CD4-positive, alpha-beta T cell treated with Interleukin-15 for 1 hour (primary cell): Measurements from ENCODE around the gene RPS10.

Experiments
- DNase-seq: peaks from one replicate; pipeline ENCODE4 v3.0.0-alpha.2; 2020

The RPS10 gene

DNA sequence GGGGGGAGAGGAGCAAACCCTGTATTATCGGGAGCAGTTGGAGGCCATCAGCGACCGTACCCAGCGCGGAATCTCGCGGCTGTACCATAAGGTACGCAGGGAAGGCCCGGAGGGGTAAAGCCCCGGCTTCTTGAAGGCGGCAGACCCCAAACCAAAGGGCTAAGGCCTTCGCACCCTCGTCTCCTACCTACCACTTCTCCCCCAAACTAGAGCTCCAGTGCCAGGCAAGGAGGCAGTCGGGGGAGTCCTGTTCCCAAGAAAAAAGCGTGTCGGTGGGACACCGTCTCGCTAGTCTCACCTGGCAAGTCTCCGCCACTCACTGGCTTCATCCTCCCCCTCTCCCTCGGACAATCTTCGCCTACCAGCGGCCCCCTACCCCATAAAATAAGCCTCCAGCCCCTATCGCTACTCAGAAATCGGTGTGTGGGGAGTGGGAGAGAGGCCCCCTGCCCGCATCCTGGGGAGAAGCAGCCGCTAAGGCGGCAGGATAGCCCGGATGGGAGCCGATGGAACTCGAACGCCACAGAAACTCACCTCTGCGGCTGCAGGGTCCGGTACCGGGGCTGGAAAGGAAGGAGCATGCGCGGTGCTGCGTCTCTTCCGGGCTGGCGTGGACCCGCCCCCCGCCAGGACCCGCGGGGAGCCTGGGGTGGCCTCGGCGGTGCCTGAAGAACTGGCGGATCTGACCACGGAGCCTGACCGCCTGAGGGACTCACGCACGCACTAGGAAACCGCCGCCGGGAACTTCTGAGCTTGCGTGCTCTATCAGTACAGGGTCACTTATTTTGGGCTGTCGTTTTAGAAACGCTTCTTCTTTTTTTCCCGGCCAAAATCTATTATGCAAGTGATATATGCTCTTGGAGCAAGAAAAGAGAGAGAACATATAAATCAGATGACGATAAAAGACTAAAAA lies at the start of gene RPS10:
Gene RPS10 (minus strand): TSS at position 572 of the 913 bp plus-strand sequence. CDS start 848 bp downstream, outside the sequence.
- DNase-seq: peak; percentile 91

DNA sequence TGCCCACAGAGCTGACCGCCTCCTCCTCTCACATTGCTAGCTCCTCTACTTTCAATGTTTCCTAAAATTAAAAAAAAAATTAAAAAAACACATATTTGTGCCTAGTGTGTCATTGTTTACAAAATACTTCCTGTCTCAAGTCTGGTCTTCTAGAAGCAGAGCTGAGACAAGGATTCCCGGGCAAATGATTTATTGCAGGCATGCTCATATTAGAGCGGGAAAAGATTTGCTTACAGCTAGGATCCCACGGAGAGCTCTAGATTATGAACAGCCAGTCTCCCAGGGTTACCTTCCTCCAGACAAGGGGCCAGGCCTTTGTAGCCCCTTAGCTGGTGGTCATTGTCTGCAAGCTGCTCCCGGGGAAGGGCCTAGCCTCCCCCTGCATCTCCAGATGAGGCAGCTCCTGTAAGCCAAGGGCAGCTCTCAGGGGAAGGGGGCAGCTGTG lies 49.4 kb upstream of the RPS10 start:
- no peak for DNase-seq

DNA sequence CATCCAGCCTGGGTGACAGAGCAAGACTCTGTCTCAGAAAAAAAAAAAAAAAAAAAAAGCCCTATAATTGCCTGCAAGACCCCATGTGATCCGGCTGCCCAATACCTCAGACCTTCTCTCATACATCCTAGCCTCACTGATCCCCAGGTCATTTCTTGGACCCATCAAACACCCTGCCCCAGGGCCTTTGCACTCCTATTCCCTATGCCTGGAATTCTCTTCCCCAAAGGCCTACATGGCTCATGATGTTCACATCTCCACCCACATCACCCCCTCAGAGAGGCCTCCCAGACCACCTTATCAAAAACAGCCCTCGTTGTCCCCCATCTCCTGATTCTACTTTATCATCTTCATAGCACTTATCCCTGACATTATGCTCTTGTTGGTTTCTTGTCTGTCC lies 48.9 kb upstream of the RPS10 start:
- no peak for DNase-seq

DNA sequence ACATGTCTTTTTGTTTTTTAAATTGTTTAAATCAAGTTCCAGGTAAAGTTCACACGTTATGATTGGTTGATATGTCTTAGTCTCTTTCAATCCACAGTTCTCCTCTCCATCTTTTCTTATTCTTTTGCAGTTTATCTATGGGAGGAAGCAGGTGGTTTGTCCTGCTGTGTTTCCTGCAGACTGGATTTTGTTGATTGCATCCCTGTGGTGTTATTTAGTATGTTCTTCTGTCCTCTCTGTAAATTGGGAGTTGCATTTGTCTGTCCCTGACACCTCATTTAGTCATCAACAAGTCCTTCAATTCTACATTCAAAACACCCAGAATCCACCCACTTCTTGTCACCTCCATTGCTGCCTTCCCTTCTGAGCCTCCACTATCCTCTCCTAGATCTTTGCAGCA lies 48.1 kb upstream of the RPS10 start:
- DNase-seq: no peak

- no peak for DNase-seq
Measured at GRCh38 chr6:34472425-34472824, 46.6 kb upstream of the RPS10 start.

DNA sequence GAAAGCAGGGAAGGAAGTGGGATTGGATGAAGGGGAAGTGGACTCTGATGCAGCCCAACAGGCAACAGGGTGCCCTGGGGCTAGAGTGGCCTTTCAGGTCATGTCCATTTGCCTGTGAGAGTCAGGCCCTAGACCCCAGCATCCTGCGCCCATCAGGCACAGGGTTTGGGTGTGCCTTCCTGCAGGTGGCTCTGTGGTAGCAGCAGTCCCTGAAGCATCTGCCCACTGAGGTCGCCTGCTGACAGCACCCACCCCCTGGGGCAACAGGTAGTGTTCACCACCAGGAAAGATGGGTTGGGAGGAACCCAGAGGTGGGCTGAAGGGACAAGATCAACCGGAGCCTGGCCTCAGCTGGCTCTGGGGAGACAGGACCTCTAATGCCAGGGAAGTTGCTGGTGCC lies 43.6 kb upstream of the RPS10 start:
- DNase-seq: no peak

- peak; percentile 30 for DNase-seq
Measured at GRCh38 chr6:34468378-34468892, 42.6 kb upstream of the RPS10 start.

DNA sequence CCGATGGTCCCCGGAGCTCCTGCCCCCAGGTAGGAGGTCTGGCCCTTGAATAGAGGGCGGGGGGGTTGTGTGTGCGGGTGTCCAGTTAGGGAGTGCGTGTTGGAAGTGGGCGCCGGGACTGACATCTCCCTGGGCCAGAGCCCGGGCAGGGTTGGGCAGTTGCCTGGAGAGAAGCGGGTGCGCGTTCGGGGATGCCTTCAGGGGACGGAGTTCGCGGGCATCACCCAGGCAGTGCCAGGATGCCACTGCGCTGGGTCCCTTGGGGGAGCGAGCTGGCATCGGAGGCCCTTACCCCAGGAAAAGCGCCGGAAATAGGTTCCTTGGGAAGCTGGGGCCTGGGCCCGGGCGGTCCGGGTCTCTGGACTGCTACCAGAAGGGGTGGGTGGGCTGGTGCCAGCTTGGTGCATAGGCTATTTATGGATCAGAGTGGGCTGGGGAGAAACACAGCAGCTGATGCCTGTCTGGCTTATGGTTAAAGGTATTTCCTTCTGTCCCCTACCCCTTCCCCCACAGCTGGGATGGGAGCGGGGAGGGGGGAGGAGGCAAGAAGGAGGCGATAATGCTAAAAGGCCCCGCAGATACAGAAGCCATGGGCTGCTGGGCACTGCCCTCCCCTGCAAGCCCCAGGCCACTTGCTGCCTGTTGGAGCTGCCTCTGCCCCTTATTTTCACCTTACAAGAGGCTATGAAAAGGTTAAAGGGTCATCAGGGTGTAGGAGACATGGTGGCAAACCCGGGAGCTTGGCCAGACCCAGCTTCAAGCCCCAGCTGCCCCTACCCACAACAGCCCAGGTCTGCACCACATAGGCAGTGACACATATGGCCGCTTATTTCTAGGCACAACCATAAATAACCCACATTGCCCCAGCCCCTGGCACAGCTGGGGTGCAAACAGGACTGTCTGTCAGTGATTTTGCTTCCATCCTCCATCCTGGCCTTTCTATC lies 40.6 kb upstream of the RPS10 start:
- no peak for DNase-seq

DNA sequence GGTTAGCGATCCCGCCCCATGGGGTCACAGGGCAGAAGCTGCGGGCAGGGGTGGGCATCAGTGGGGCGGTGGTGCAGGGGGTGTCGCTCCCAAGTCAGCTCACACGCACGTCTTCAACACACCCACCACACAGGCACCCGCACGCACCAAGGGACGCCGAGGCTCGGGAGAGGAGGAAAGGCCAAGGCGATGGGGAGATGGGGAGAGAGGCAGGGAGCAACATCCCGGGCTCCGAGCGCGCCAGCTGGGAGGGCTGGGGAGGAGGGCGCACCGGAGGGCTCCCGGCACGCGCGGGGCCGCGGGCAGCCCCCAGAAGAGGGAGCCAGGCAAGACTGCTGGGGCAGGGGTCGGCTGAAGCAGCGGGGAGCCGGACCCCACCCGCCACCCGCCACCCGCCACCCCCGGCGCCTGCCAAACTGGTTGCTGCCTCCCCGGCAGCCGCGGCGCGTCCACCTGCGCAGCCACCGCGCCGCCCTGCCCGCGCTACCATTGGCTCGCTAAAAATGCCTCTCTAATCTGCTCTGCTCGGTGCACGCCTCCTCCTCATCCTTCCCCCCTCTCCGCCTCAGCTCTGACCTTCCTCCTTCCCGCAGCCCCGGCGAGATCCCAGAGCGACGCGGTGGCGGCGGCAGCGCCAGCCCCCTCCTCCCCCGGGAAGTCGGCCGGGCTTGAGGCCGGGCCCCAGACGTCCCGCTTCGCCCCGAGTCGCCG lies 39.8 kb upstream of the RPS10 start, which contains the start of gene PACSIN1:
Gene PACSIN1 (plus strand): TSS at position 546 of the 711 bp plus-strand sequence. CDS start 60,230 bp downstream, outside the sequence.
- no peak for DNase-seq

DNA sequence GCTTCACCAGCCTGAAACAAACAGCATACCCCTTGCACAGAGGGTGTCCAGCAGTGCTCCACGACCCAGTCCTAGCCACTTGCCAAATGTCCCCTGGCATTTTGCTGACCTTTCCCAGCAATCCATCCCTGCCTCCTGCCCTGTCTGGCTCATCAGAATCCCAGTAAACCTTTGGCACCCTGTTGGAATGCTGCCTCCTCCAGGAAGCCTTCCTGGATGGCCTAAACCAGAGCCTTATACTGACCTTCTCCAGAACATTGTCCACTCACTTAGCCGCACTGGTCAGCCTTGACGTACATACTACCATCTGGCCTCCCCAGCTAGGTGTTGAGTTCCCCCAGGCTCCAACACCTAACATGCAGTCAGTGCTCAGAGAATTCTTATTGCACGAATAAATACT lies 38.0 kb upstream of the RPS10 start:
- DNase-seq: no peak

DNA sequence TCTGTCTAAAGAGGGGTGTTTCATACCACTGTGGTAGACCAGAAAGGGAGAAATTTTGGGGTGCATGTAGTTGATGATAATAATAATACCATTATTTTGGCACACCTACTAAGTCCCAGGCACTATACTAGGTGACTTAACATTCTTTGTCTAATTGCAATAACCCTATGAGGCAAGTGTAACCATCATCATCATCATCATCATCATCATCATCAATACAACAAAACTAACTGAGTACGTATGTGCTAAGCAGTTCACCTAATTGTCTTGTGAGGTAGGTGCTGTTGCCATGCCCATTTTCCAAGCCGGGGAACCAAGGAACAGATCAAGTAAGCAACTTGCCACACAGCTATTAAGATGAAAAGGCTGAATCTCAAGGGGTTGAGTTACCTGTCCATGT lies 37.4 kb upstream of the RPS10 start:
- no peak for DNase-seq

DNA sequence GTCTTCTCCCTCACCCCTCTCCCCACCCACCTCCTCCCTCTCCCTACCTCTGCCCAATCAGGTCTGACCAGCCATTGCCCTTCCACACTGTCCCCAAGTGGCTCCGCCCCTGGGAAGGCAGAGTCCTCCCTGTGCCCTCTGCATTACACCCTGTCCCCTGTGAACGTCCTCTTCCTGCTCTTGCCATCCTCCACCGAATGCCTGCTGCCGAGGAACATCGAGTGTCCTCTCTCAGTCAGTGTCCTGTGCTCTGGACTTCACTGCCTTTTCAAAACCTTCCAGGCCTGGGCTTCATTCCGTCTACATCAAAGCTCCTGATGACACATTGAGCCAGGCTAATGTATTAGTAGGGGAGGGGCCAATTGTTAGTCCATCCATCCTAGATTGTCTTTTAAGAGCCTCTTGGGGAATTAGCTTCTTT lies 36.7 kb upstream of the RPS10 start:
- DNase-seq: no peak

DNA sequence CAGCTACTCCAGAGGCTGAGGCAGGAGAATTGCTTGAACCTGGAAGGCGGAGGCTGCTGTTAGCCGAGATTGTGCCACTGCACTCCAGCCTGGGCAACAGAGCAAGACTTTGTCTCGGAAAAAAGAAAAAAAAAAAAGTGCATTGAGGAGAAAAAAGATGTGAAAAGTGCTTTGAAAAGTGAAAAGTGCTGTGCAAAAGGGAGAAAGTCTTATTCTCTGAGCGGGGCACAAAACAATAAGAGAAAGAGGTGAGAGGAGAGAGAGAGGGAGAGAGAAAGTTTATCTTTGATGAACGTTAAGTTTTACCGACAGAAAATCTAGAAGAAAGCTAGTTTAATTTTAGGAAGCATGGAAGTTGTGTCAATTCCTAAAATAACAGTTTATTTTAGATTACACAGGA lies 36.1 kb upstream of the RPS10 start:
- no peak for DNase-seq

GRCh38 chr6:34460796-34461507 lies 35.1 kb upstream of the RPS10 start:
- no peak for DNase-seq

DNA sequence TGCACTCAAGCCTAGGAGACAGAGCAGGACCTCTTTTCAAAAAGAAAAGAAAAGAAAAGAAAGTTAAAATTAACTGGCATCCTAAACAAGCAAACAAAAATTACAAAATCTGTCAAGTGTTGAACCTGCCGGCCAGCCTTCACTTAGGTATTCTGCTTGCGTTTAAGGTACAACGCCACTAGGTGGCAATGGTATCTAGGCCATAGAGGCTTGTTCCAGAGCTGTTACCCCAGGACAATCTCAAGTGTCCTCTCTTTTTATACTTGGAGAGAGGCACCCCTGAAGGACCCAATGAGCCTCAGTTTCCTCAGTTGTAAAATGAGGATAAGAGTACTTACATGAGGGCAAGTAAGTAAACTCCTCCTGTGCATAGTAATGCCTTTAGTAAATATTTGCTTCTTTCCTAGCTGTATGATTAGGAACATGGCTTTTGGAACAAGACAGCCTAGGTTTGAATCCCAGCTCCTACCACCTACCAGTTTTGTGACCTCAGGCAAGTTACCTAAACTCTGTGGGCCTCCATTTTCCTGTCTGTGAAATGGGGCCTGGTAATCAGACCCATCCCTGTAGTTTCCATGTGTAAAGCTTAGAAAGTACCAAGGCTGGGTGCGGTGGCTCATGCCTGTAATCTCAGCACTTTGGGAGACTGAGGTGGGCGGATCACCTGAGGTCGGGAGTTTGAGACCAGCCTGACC lies 34.2 kb upstream of the RPS10 start:
- DNase-seq: peak; percentile 38

DNA sequence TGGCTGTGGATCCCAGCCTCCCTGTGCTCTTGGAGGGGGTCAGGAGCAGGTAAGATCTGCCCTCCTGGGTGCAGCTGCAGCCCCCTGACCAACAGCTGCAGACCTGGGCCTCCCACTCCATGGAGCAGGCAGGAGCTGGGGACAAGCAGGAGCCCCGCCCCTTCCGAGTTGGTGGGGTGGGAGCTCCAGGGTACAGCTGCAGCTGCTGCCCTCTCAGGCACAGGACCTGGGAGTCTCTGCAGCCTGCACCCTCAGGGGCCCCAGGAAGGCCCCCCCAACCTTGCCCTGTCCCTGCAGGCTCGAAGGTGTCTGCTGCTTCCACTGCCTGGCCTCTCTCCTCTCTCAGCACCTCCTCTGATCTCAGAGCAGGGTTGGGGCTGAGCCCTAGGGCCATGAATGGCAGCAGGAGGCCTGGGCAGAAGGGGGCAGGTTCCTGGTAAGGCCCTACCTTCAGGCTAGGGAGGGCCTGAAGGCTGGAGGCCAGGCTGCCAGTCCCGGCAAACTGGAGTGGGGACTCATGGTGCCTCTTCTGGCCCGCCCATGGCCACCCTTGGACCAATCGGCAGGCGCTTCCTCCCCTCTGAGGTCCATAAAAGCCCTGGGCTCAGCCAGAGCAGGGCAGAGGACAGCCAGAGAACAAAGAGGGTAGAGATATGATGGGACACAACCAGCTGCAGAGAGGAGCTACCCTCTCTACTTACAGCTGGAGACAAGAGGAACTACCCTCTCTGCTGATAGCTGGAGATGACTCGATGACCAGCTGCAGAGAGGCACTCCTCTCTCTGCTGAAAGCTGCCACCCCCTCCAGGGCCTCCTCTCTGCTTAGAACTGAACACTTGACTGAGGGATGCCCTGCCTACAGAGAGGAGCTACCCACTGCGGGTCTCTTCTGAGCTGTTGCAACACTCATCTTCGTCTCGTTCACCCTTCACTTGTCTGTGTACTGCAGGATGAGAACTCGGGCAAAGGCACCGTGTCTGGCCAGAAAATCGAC lies 32.2 kb upstream of the RPS10 start:
- no peak for DNase-seq

- DNase-seq: no peak
Measured at GRCh38 chr6:34457382-34457741, 31.5 kb upstream of the RPS10 start.

DNA sequence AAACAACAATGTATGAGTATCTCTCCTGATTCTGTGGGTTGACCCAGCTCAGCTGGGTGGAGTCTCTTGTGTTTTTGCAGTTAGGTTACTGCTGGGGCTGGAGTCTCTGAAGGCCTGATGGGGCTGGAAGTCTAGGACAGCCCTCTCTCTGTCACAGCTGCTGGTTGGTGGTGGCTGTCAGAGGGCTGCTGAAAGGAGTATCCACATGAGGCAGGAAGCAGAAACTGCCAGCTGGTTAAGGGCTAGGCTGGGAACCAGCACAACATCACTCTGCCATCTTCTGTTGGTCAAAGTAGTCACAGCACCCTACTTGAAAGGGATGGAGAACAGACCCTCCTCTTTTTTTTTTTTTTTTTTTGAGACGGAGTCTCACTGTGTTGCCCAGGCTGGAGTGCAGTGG lies 30.0 kb upstream of the RPS10 start:
- DNase-seq: no peak

DNA sequence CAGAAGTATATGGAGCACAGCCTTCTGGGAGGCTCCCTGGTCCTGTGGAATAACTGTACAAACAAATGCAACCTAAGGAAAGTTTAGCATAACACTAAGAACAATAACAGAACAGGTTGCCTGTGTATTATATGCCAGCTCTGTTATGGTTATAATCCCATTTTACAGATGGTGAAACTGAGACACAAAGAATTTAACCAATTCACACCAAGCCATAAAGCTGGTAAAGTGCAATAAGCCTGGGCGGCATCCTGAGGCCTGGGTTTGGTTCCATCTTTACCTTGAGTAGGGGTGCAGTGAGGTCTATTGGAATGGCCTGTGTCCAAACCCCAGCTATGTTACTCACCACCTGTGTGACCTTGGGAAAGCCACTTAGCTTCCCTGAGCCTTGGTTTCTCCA lies 25.3 kb upstream of the RPS10 start:
- no peak for DNase-seq

DNA sequence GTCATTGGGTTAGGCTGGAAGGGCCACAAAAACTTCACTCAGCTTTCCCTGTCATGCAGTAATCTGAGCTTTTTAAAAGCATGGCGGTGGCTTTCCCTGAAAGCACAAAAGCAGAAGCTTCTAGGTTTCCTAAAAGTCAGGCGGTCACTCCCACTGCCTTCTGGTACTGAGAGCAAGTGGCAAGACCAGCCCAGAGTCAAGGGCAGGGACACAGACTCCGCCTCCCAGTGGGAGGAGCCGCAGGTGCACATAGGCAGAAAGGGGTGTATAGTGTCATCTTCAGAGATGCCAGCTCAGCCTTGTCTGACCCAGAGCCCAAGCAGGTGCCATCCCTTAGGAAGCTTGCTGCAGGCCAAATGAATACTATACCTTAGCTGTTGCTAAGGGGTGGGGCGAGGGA lies 22.0 kb upstream of the RPS10 start:
- no peak for DNase-seq
